HG02642 (cell line): ENCODE data around the gene BAHCC1.
A peak's percentile ranks its signal among the peaks of the same experiment; 100 is the strongest.

Experiments
- ATAC-seq: cut with Tn5 transposase; IDR thresholded peaks from one replicate; pipeline ENCODE4 v1.9.1; 2021; ENCODE audit warnings: mild to moderate bottlenecking; ENCODE audit not compliant: unreplicated experiment, poor library complexity

The BAHCC1 gene

DNA sequence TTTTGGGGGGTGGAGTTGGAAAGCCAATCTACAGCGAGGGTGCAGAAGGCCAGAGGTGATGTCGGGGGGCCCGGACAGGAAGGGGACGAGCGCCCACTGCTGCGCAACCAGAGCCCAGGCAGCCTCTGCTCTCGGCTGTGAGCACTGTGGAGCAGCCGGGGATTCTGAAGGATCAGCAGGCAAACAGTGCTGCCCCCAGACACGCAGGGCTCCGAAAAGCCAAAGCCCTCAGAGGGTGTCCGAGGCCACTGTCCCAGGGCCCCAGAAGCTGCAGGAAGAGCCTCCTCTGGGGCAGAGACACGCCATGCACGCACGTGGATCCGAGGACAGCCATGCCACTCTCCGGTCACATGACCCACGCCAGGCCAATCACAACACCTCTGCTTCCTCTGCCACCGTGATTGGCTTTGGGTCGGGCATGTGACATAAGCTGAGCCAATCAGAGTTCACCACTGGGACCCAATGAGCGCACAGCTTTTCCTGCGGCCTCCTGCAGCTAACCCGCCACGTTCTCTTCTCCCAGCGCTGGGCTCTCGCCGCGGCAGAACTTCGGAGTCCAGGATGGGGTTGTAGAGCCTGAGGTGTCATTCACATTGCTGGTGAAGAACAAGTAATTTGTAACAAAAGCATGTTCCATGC, 76.7 kb downstream of the BAHCC1 start:
- no peak for ATAC-seq

DNA sequence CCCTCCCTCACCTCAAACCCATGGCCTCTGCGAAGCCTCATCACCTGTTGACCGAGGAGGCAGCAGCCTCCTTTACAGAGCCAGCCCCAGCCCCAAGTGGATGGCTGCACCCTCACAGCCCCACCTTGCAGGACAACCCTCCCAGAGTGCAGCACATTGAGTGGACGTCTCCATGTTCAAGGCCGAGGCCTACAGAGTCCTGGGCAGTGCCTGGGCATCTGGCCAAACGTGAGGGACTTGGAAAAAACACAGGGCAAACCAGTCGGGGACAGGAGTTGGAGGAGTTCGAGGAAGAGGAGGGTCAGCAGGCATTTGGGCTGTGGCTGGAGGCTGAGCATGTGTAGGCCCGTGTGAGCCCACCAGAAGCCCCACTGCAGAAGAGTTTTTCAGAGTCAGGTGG, 77.8 kb downstream of the BAHCC1 start:
- ATAC-seq = no peak

DNA sequence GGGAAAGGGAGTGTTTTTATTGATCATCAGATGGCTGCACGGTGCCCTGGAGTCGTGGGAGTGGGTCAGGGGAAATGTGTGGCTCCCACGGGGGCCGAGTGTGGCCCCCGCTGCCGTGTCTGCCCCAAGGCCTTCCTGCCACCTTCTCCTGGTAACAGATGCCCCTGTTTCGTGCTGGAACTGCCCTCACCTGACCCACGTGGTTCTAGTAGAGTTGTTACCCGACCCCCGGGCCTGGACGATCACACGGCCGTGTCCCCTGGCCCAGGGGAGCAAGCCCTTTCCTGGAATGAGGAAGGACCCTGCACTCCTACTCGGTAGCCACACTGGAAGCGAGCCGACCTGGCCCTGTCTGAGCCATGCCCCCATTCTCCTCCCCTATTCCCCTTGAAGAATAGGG, 79.7 kb downstream of the BAHCC1 start:
- no peak for ATAC-seq

DNA sequence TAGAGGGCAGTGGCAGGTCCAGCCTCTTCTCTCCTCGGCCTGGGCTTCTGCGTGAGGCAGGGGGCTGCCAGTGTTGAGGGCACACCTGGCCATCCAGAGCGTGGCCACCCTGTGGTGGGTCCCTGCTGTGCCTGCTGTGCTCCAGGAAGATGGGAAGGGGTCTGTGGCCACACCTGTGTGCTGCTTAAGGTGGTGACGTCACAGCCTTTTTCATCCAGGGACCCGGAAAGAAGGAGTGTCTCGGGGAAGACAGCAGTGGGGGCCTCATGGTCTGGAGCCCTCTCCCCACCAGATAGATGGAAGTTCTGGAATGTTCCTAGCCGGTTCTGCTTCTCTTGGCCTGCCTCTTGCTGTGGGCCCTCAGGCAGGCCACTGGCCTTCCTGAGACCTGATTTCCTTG, 80.8 kb downstream of the BAHCC1 start:
- ATAC-seq = no peak

DNA sequence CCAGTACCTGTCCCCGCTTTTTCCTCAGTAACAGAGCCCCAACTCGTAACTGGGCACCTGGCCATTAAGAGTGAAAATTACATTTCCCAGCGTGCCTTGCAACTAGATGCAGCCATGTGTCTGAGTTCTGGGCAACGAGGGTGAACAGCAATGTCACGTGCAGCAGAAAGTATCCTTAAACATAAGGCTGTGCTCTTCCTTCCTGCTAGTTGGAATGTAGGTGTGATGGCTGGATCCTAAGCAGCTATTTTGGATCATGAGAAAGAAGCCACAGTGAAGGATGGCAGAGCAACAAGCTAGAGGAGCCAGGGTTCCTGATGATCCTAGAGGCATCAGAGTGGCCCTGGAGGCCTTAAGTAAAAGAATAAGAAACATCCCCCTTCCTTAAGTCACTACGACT, 81.4 kb downstream of the BAHCC1 start:
- ATAC-seq = no peak

DNA sequence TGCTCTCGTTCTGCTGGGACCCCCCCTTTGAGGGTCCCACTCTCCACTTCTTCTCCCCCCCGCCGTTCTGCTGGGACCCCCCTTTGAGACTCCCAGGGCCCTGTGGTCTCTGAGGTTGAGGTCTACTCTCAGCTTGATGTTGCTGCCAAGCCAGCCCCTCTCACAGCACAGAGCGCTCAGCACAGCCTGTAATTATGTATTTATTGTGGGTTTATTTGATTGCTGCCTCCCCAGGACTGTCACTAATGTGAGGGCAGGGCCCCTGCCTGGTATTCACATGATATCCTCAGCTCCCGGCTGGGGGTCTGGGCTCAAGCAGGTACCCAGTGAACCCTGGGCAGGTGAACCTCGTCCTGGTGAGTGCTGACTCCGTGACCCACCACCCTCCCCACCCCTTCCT, 81.9 kb downstream of the BAHCC1 start:
- ATAC-seq = no peak

DNA sequence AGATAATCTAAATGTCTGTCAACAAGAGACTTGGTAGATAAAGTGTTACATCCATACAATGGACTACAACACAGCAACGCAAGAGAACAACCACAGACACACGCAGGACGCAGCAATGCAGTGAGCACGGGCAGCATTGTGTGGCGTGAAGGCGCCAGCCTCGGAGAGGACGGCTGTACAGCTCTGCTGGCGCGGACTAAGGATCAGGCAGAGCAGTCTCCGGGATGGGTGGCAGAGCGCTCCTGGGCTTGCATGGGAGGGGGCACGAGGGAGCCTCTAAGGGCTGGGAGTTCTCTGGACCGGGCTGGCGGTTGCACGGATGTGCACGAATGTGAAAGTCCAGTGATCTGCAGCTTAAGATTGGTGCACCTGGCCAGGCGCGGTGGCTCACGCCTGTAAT, 82.9 kb downstream of the BAHCC1 start:
- ATAC-seq = no peak

DNA sequence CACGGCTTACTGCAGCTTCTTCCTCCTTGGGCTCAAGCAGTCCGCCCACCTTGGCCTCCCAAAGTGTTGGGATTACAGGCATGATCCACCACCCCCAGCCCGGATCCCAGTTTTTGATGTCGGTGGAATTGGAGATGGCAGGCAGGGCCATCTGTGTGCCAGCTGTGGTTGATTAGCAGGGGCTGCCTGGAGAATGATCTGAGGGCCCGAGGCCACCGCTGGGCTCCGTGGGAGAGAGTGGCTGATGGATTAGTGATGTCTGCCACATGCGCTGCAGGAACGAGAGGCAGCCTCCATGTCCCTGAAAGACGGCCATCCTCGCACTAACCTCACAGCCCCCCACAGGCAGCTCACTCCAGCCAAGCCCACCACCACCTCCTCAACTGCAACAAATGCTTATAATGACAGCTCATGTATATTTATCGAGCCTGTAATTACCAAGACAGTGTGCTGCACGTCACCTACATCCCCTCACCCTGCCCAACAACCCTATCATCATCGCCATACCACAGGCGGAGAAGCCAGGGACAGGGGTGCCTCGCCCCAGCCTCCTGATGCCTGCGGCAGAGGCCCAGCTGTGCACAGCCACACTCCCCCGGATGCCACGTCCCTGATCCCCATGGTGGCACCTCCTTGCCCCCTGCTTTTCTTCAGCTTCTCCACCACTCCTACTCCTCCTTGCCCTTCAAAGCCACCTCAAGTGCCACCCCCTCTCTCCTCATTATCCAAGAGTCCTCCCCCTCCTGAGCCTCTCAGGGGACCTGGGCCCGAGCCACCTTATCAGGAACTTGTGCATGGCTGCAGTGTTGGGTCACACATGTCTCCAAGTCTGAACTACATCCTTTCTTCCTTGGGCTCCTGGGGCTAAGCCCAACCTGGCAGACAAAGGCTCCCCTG, 84.2 kb downstream of the BAHCC1 start:
- ATAC-seq = no peak

DNA sequence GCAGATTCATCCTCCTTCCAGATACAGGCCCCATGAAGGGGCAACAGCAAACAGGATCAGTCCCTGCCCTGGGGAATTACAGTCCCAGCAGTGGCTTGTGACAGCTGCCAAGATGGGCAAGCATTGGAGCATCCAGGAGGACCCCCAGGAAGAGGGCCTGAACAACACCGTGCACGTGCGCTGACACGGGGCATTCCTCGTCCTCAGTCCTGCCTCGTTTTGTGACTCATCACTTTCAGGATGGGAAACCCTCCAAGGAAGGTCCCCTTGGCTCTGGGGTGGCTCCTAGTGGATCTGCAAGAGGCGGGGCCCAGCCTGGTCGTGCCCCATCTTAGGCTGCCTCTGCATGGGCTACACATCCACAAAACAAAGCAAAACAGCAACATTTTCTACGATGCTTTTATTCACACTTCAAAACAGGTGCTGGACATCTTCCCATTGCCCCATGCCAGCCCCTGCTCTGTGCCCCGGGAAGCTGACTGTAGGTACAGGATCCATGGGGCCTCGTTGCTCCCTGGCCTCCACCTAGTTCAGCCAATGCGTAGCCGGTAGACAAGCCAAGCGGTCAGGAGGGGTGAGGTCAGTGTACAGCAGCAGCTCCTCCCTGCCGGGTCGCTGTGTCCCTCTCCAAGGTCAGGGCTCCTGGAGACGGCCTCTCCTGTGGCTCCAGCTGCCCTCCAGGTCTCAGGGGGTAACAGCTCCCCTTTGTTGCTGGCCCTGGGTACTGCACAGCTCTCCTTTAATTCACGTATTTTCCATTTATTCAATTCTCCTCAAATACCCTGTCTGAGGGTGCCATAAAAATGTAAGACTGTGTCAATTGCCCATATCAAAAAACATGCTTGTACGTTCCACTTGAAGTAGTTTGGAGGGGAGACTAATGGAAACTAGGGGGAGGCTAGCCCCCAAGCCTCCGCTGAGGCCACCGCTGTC, 85.1 kb downstream of the BAHCC1 start:
- no peak for ATAC-seq

DNA sequence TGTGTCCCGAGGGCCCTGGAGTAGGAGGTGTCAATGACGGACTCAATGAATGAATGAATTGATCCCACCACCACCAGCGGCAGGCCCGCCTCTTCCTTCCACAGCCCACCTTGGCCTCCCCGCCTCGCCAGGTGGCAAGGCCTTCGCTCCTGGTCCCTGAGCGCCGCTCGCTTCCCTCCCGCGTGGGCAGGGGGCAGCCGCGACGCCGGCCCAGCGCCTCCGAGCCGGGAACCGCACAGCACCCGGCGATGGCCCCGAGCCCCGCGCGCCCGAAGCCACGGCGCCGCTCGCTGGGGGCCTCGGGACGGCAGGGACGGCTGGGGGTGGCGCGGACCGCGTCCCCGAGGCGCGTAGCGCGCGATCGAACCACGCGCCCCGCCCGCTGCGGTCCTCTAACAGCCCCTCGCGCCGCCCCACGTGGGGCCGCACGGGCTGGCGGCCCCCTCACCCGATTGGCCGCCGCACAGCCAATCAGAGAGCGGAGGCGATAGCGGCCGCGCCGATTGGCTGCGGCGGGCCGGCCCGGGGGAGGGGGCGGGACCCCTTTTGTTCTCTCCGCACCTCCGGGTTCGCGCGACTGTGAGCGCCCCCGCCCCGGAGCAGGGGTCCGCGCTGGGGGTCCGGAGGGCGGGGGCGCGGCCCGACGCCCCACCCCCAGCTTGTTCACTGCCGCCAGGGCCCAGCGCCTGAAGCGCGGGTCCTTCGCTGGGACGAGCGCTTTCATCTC, 86.0 kb downstream of the BAHCC1 start:
- no peak for ATAC-seq

DNA sequence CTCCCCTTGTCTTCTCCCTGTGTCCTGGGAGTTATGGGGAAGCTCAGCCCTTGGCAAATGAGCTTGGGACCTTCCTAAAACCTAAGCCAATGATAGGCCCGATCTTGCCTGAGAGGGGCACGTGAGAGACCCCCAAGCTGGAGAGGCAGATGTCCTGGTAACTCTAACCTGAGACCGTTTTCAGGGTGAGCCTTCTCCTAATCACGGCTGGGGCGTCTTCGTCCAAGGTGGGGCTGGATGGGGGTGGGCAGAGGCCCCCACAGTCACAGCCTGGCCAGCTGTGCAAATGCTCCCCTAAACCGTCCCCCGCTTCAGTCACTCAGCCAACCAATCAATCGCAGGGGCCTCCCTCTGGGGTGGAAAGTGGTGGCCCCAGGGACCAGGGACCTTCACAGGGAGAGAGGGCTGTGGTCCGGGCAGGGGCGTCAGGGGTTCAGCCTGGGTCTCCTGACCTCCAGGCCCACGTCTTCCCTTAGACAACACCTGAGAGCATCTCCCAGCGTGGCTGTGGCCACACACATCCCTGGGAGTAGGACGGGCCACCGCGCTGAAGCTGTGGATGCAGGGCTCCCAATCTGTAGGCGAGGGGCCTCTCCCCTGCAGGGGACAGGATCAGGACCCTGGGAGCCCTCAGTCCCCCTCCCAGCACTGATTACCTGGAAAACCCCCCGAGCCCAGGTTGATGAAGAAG, 86.7 kb downstream of the BAHCC1 start:
- no peak for ATAC-seq

DNA sequence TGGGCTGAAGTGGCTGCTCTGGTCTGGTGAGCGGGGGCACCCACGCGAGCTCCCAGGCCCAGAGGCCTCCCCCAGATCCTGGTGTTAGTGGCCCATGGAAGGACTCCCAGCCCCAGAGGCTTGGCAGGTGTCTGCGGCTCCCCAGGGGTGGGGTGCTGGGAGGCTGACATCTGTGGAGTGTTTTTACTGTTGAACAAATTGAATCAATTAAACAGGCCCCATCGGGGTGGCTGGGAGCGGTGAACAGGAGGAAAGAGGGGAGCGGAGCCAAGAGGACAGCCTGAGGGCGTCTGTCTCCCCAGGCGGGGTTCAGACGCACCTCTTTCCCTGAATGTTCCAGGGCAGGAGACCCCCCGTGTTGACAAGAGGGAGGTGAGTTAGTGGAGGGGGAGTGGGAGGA, 87.4 kb downstream of the BAHCC1 start:
- no peak for ATAC-seq

DNA sequence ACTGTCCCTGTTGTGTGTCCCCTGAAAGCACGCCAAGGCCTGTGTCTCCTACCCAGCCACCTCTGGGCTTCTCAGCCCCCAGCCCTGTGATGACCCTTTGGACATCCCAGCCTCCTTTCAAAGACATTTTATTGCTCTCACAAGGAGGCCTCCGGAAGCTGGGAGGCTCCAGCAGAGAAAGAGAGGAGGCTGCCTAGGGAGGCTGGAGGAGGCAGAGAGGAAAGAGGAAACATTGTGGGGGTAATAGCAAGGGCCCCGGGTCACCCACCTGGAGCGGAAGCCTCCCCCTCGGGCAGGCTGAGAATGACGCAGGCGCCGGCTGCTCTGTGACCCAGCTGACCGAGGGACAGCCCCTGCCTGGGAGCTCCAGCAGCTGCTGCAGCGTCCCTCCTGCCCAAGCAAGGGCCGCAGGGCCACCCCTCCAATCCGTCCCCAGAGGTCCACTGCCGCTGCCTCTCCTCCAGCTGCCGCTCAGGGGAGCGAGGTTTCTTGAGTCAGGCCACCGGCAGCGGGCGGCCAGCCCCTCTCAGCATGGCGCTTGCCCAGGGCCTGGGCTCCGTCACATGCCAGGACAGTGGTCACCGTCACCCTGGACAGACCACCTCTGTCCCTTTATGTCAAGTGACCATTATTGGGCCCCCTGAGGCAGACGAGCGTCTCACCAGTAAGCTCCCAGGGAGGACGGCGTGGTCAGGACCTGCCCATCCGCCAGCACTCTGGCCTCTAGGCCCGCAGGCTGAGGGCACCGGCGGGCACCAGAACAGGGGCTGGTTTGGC, 88.0 kb downstream of the BAHCC1 start:
- no peak for ATAC-seq

DNA sequence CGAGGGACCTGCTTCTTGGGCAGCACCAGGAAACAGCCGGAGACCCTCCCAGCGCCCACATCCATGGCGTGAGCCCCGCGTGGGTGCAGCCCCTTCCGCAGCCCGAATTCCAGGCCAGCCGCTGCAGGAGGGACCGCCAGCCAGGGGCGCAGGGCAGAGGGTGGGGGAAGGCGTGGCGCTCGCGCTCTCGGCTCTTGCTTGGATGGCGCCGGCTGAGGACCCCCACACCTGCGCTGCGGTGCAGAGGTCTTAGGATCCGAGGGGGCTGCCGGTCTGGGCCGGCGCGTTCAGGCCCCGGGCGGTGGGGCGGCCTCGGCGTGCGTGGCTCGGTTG, 88.6 kb downstream of the BAHCC1 start:
- ATAC-seq = no peak

DNA sequence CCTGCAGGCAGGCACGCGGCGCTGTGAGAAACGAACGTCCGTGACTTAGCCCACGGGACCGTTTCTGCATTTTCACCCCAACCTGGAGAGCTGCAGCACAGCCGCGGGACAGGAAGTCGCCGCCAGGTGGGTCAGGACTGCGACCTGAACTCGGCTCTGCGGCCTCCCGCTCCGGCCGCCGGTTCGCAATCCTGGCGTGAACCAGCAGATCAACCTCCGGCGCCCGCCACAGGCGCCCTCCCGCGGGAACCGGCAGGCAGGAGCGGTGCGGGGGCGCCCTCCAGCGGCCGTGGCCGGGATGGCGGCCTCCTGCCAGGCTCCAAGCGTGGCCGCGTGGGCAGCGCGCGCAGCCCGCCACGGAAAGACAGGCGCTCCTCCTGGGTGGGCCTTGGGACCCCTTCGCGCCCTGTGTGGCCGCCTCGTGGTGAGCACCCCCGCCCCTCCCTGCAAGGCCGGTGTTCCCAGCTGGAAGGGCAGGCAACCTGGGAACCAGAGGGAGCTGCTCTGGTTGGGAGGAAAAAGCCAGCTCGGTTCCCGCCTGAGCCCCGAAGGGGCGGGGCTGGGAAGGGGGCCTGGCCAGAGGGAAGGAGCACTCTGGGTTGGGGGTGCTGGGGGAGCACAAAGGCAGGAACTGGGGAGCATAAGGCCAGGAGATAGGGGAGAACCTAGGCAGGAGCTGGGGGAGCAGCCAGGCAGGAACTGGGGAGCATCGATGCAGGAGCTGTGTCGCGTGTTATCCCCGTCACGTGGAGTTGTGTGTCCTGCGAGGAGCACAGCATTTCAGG, 89.1 kb downstream of the BAHCC1 start:
- peak; percentile 73 for ATAC-seq

DNA sequence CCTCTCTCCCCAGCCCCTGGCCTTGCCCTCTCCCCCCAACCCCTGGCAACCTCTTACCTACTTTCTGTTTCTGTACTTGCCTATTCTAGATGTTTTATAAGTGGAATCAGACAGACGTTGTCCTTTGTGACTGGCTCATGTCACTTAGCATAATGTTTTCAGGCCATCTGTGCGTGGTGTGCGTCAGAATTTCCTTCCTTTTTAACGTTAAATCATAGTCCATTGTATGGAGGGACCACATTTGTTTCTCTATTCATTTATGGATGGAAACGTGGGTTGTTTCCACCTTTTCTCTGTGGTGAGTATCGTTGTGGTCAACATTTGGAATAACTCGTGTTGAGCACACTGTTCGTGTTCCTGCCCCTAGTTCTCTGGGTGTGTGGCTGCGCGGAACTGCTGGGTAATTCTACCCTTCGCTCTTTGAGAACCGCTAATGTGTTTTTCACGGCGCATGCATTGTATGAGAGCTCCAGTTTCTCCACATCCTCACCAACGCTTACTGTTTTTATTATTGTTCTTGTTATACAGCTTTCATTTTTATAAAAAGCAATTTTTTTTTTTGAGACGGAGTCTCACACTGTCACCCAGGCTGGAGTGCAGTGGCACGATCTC, 91.0 kb downstream of the BAHCC1 start:
- no peak for ATAC-seq

DNA sequence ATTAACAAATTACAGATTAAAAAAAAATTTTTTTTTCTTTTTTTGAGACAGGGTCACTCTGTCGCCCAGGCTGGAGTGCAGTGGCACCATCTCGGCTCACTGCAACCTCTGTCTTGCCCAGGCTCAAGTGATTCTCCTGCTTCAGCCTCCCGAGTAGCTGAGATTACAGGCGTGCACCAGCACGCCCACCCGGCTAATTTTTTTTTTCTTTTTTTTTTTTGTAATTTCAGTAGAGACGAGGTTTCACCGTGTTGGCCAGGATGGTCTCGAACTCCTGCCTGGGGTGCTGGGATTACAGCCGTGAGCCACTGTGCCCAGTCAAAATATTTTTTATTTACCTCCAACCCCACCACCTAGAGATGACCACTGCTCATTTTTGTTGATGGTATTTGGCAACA, 91.8 kb downstream of the BAHCC1 start:
- ATAC-seq = no peak
